Glutamatergic neuron (in vitro differentiated cells): ENCODE data around the gene HSD17B12. TPM values are rescaled to one million over a fixed set of nuclear protein-coding genes. Genes with fewer than 3 reads are reported as not detected.
"Not testable (repeated sequence)": the region's sequence is repeated elsewhere in the genome, so short reads cannot be mapped to it uniquely, and the experiment has no call there.

Experiments
- DNase-seq: peaks from one replicate; pipeline ENCODE4 v3.0.0; 2022
- H3K27ac Mint-ChIP-seq: one replicate; pipeline ENCODE4 v1.8.0; 2020; ENCODE audit warnings: mild to moderate bottlenecking, mixed read lengths, inconsistent platforms; ENCODE audit not compliant: unreplicated experiment
- H3K27me3 Mint-ChIP-seq: one replicate; pipeline ENCODE4 v1.8.0; 2020; ENCODE audit warnings: mild to moderate bottlenecking, moderate library complexity, mixed read lengths, inconsistent platforms; ENCODE audit not compliant: unreplicated experiment
- H3K36me3 Mint-ChIP-seq: one replicate; pipeline ENCODE4 v1.8.0; 2020; ENCODE audit warnings: mild to moderate bottlenecking, mixed read lengths, inconsistent platforms; ENCODE audit not compliant: unreplicated experiment
- H3K4me1 Mint-ChIP-seq: one replicate; pipeline ENCODE4 v1.8.0; 2020; ENCODE audit warnings: mild to moderate bottlenecking, low read depth, mixed read lengths, inconsistent platforms; ENCODE audit not compliant: unreplicated experiment
- H3K4me3 Mint-ChIP-seq: one replicate; pipeline ENCODE4 v1.8.0; 2020; ENCODE audit warnings: mild to moderate bottlenecking, mixed read lengths, inconsistent platforms; ENCODE audit not compliant: unreplicated experiment
- H3K9me3 Mint-ChIP-seq: one replicate; pipeline ENCODE4 v1.8.0; 2020; ENCODE audit warnings: mild to moderate bottlenecking, moderate library complexity, mixed read lengths, inconsistent platforms; ENCODE audit not compliant: unreplicated experiment
- total RNA-seq: library from RNA; stranded (reverse); fragmentation: NEBNext Ultra II Directional; extraction: Animal tissue kit (Norgen Biotek cat#: 25700); gene quantifications from one replicate; pipeline ENCODE4 v1.2.1, GENCODE V29; 2021; ENCODE audit not compliant: unreplicated experiment
- TF ChIP-seq, protein P1 (sequence below): fragments of 200-600 bp; sonication (generic); IDR thresholded peaks from one replicate; pipeline ENCODE4 v1.5.0; 2021; ENCODE audit not compliant: partially characterized antibody, unreplicated experiment

HSD17B12 gene
- total RNA-seq, 1 donor from 2014 or later, result 140 TPM

DNA sequence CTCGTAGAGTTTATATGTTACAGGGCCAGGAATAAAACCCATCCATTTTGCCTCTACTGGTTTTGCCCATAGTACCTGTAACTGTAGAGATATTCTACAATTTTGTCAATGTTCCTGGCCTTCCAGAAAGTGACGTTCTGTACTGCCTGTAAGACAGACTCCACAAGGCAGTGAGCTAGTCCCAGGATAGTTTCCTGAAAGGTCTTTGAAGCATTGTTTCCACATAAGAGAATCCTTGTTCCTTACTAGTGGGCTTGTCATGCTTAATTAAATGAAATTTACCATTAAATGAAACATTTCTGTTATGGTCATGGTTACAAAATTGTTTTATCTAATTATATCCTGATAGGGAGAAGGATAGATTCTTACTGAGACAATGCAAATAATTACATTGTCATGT is 80.4 kb downstream of the HSD17B12 start:
- no peak for DNase-seq
- H3K9me3 Mint-ChIP-seq, result no peaks in the 10 kb centered on the region
- peaks cover 16% of the 10 kb centered on the region for H3K36me3 Mint-ChIP-seq
- no peak overlapping the region for H3K4me3 Mint-ChIP-seq
- H3K27ac Mint-ChIP-seq, result no peak overlapping the region
- TF ChIP-seq, protein P1, sequence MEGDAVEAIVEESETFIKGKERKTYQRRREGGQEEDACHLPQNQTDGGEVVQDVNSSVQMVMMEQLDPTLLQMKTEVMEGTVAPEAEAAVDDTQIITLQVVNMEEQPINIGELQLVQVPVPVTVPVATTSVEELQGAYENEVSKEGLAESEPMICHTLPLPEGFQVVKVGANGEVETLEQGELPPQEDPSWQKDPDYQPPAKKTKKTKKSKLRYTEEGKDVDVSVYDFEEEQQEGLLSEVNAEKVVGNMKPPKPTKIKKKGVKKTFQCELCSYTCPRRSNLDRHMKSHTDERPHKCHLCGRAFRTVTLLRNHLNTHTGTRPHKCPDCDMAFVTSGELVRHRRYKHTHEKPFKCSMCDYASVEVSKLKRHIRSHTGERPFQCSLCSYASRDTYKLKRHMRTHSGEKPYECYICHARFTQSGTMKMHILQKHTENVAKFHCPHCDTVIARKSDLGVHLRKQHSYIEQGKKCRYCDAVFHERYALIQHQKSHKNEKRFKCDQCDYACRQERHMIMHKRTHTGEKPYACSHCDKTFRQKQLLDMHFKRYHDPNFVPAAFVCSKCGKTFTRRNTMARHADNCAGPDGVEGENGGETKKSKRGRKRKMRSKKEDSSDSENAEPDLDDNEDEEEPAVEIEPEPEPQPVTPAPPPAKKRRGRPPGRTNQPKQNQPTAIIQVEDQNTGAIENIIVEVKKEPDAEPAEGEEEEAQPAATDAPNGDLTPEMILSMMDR, result no peak
- no peaks in the 10 kb centered on the region for H3K27me3 Mint-ChIP-seq
- no peaks in the 10 kb centered on the region for H3K4me1 Mint-ChIP-seq

DNA sequence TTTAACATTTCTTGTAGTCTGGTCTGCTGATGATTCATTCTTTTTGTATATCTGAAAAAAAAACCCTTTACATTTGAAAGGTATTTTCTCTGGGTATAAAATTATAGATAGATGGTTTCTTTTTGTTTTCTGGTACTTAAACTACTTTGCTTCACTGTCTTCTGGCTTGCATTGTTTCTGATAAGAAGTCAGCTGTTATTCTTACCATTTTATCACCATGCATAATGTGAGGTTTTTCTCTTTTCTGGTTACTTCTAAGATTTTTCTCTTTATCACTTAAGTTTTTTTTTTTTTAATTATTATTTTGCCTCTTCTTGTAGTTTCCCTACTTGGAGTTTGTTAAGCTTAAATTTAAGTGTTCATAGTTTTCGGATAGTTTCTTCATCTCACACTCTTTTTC is 84.7 kb downstream of the HSD17B12 start:
- DNase-seq, result no peak
- no peaks in the 10 kb centered on the region for H3K27me3 Mint-ChIP-seq
- H3K4me1 Mint-ChIP-seq, result no peaks in the 10 kb centered on the region
- no peaks in the 10 kb centered on the region for H3K9me3 Mint-ChIP-seq
- peaks cover 21% of the 10 kb centered on the region for H3K36me3 Mint-ChIP-seq
- TF ChIP-seq, protein P1, result no peak
- H3K4me3 Mint-ChIP-seq, result no peak overlapping the region
- H3K27ac Mint-ChIP-seq, result no peak overlapping the region

DNA sequence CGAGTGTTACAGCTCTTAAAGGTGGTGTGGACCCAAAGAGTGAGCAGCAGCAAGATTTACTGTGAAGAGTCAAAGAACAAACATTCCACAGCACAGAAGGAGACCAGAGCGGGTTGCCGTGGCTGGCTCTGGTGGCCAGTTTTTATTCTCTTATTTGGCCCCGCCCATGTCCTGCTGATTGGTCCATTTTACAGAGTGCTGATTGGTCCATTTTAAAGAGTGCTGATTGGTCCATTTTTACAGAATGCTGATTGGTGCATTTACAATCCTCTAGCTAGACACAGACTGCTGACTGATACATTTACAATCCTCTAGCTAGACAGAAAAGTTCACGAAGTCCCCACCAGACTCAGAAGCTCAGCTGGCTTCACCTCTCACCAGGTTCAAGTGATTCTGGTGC is 88.1 kb downstream of the HSD17B12 start:
- not testable (repeated sequence) for H3K9me3 Mint-ChIP-seq, H3K4me3 Mint-ChIP-seq, H3K27me3 Mint-ChIP-seq, DNase-seq, H3K27ac Mint-ChIP-seq, H3K4me1 Mint-ChIP-seq
- peaks cover 21% of the 10 kb centered on the region for H3K36me3 Mint-ChIP-seq

DNA sequence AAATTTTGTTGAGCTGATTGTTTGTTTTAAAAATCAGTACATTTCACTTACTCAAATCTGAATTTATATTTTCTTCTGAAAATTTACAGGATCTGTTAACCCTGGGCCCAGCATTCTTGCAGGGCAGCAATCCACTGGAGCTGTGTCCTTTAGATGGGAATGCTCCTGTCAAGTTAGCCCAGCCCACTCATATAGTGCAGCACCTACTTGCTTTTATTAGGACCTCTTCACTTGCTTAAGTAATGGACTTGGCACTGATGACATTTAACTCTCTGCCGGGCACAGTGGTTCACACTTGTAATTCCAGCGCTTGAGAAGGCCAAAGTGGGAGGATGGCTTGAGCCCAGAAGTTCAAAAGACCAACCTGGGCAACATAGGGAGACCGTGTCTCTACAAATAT is 89.6 kb downstream of the HSD17B12 start:
- Mint-ChIP-seq H3K9me3 (no peaks in the 10 kb centered on the region), H3K27ac (no peak overlapping the region), H3K27me3 (no peaks in the 10 kb centered on the region), H3K4me1 (no peaks in the 10 kb centered on the region), H3K36me3 (peaks cover 12% of the 10 kb centered on the region), H3K4me3 (no peak overlapping the region)
- TF ChIP-seq, protein P1, result no peak
- no peak for DNase-seq

DNA sequence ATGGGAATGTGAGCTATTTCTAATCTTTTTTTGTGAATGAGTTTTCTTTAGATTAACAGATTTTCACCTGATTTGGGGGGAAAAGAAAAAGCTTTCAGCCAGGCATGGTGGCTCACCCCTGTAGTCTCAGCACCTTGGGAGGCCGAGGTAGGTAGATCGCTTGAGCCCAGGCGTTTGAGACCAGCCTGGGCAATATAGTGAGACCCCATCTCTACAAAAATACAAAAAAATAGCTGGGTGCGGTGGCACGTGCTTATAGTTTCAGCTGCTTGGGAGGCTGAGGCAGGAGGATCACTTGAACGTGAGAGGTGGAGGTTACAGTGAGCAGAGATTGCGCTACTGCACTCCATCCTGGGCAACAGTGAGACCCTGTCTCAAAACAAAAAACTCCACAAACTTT is 92.2 kb downstream of the HSD17B12 start:
- peaks cover 2% of the 10 kb centered on the region for H3K9me3 Mint-ChIP-seq
- H3K4me3 Mint-ChIP-seq, result no peak overlapping the region
- no peak overlapping the region for H3K27ac Mint-ChIP-seq
- H3K36me3 Mint-ChIP-seq, result no peaks in the 10 kb centered on the region
- no peaks in the 10 kb centered on the region for H3K27me3 Mint-ChIP-seq
- H3K4me1 Mint-ChIP-seq, result no peaks in the 10 kb centered on the region
- DNase-seq, result no peak
- TF ChIP-seq, protein P1, result no peak

DNA sequence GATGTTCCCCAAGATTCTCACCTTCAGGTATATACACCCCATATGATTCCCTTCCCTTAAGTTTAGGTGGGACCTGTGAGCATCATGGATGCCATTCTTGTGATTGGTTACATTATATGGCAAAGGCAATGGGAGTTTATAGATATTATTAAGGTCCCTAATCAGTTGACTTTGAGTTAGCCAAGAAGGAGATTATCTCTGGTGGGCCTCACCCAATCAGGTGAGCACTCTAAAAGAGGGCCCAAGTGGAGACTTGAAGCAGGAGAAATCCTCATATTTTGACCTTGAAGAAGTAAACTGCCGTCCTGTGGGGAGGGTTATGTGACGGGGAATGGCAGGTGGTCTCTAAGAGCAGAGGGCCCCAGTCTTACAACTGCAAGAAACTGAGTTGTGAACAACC is 94.2 kb downstream of the HSD17B12 start:
- DNase-seq, result no peak
- TF ChIP-seq, protein P1, result no peak
- Mint-ChIP-seq H3K36me3 (no peaks in the 10 kb centered on the region), H3K27me3 (no peaks in the 10 kb centered on the region), H3K4me3 (no peak overlapping the region), H3K9me3 (peaks cover 2% of the 10 kb centered on the region), H3K27ac (no peak overlapping the region), H3K4me1 (peaks cover 3% of the 10 kb centered on the region)
